Right atrium auricular region (tissue), 2 donors: ENCODE results near the gene USB1. TPM values are rescaled to one million over a fixed set of nuclear protein-coding genes. Genes with fewer than 3 reads are reported as not detected.
"Not testable (repeated sequence)": the region's sequence is repeated elsewhere in the genome, so short reads cannot be mapped to it uniquely, and the experiment has no call there.

Experiments
- DNase-seq: peaks from one replicate; pipeline ENCODE4 v3.0.0-alpha.2; 2019; ENCODE audit warnings: low spot score
- H3K27ac ChIP-seq, 2 donors: fragments of 200-600 bp; sonication (generic); 1 replicate in 1 of 2; 2 replicates in 1 of 2; pipeline ENCODE4 v1.5.1; 2016 to 2019
- H3K27me3 ChIP-seq, 2 donors: fragments of 200-600 bp; sonication (generic); one replicate each; pipeline versions ENCODE4 v1.5.1 to v1.6.0; 2017 to 2019
- H3K36me3 ChIP-seq: fragments of 200-600 bp; sonication (generic); one replicate; pipeline ENCODE4 v1.5.1; 2016
- H3K4me1 ChIP-seq, 2 donors: fragments of 200-600 bp; sonication (generic); one replicate each; pipeline versions ENCODE4 v1.5.1 to v1.6.0; 2017 to 2019
- H3K4me3 ChIP-seq, 2 donors: fragments of 200-600 bp; sonication (generic); 1 replicate in 1 of 2; 2 replicates in 1 of 2; pipeline ENCODE4 v1.5.1; 2017 to 2019; ENCODE audit warnings: mild to moderate bottlenecking in 1 of 2, moderate library complexity in 1 of 2
- H3K9me3 ChIP-seq, 2 donors: fragments of 200-600 bp; sonication (generic); one replicate each; pipeline ENCODE4 v1.5.1; 2019
- total RNA-seq, 2 donors: library from RNA; depleted of rRNA; stranded (reverse); fragments of >200 nt; gene quantifications; one replicate each; pipeline ENCODE4 v1.1.0, GENCODE V29; 2016
- TF ChIP-seq, protein P1 (sequence below), 2 donors: fragments of 200-600 bp; sonication (generic); IDR thresholded peaks; one replicate each; pipeline ENCODE4 v1.5.1; 2019; ENCODE audit warnings: antibody characterized with exemption in 2 of 2

The USB1 gene
- total RNA-seq, 2 donors from 2014 or later: 32.2 to 43.2 TPM

DNA sequence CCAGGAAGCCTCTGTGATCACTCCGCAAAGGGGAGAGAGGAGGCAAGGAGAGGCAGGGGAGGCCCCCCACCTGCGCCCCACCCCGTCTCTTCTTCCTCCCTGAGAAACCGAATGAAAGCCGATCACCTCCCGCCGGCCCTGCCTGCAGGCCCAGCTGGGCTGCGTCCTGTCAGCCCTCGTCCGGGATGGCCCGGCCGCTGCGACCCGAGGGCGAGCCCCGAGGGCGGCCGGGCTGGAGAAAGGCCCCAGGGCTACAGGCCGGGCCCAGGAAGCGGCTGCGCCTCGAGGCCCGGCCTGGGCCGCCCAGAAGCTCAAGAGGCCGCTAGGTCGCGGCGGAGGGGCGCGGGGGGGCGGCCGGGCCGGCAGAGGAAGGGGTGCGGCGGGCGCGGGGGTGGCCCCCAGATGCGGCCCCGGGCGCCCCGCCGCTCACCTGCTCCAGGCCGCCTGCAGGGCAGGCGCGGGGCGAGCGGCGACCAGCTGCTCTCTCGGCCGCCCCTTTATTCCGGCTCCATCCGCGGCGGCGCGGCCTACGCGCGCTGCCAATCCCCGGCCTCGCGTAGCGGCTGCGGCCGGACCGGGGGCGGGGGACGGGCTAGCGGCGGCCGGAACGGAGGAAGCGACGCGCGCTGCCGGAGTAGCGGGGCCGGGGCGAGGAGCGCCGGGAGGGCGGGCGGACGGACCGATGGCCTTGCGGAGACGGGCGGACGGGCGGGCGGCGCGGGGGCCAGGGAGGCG is 1.1 kb upstream of the USB1 start, which contains the start of gene ZNF319:
ZNF319 (minus strand) TSS at position 702 of the 735 bp plus-strand sequence. CDS start 2,407 bp downstream, outside the sequence.
- Histone ChIP-seq H3K27ac (peak within 1 kb of the TSS; percentile 87 to 94), H3K36me3 (peaks cover 30% of the 10 kb centered on the region), H3K4me3 (peak within 1 kb of the TSS; percentile 70 to 79), H3K4me1 (peaks cover 0 to 40% of the 10 kb centered on the region in 2 donors), H3K27me3 (no peaks in the 10 kb centered on the region), H3K9me3 (no peaks in the 10 kb centered on the region)
- DNase-seq: no peak
- TF ChIP-seq, protein P1, sequence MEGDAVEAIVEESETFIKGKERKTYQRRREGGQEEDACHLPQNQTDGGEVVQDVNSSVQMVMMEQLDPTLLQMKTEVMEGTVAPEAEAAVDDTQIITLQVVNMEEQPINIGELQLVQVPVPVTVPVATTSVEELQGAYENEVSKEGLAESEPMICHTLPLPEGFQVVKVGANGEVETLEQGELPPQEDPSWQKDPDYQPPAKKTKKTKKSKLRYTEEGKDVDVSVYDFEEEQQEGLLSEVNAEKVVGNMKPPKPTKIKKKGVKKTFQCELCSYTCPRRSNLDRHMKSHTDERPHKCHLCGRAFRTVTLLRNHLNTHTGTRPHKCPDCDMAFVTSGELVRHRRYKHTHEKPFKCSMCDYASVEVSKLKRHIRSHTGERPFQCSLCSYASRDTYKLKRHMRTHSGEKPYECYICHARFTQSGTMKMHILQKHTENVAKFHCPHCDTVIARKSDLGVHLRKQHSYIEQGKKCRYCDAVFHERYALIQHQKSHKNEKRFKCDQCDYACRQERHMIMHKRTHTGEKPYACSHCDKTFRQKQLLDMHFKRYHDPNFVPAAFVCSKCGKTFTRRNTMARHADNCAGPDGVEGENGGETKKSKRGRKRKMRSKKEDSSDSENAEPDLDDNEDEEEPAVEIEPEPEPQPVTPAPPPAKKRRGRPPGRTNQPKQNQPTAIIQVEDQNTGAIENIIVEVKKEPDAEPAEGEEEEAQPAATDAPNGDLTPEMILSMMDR (IDR thresholded peaks at IDR 0.05): no peak

DNA sequence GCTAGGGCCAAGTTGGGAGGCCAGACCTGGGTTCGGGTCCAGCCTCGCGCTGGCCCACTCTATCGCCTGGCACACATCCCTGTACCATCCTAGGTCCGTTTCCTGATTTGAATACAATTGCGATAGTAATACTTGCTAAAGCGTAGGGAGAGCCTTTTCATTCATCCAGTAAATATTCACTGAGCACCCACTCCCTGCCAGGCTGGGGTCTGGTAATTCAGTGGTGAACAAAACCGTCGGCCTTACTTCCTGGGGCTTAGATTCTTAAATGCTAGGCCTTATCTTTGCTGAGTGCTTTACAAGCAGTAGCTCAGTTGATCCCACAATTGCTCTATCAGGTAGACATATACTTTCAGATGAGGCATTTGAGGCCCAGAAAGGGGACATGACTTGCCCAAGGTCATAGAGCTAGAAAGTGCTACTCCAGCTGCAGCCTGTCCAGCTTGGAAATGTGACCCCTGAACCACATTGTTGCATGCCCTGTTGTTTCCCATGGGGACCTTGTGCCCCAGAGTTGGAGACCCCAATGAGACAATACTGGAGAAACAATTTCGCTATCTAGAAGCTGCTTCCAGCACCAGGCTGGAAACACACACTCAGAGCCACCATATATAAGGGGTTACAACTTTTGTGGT is 691 bp downstream of the USB1 start:
- Histone ChIP-seq H3K4me3 (peak overlapping the region; percentile 70 to 79), H3K4me1 (peaks cover 0 to 41% of the 10 kb centered on the region in 2 donors), H3K27ac (peak overlapping the region; percentile 87 to 94), H3K36me3 (peaks cover 16% of the 10 kb centered on the region), H3K9me3 (no peaks in the 10 kb centered on the region), H3K27me3 (no peaks in the 10 kb centered on the region)
- TF ChIP-seq, protein P1 (IDR thresholded peaks at IDR 0.05): no peak
- no peak for DNase-seq

DNA sequence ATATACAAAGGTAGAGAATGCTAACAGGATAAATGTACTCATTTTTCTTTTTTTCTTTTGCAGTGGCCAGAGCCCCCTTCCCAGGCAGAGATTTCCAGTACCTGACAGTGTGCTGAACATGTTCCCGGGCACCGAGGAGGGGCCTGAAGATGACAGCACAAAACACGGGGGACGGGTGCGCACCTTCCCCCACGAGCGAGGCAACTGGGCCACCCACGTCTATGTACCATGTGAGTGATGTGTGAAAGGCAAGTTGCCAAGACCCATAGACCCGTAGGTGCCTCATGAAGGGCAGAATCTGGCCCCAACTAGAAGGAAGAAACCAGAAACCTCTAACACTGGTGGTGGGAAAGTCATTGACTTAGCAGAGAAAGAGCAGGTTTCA is 1.2 kb downstream of the USB1 start:
- H3K27me3 ChIP-seq: no peaks in the 10 kb centered on the region
- TF ChIP-seq, protein P1 (IDR thresholded peaks at IDR 0.05): no peak
- H3K36me3 ChIP-seq: peaks cover 11% of the 10 kb centered on the region
- no peaks in the 10 kb centered on the region for H3K9me3 ChIP-seq
- no peak overlapping the region for H3K27ac ChIP-seq
- peaks cover 0 to 41% of the 10 kb centered on the region in 2 donors for H3K4me1 ChIP-seq
- no peak overlapping the region for H3K4me3 ChIP-seq
- DNase-seq: no peak

DNA sequence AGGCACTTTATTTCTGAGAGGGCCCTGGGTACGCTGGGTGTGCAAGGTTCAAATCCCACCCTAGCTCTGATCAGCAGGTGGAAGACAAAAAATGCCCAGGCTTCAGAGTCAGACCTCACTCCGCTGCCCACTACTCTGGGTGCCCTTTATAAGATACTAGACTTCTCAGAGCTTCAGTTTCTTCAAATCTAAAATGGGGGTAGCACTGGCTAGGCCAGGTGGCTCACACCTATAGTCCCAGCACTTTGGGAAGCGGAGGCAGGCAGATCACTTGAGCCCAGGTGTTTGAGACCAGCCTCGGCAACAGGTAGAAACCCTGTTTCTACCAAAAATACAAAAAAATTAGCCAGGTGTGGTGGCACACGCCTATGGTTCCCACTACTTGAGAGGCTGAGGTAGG is 1.7 kb downstream of the USB1 start:
- DNase-seq: no peak
- TF ChIP-seq, protein P1 (IDR thresholded peaks at IDR 0.05): no peak
- Histone ChIP-seq H3K4me3 (no peak overlapping the region), H3K9me3 (no peaks in the 10 kb centered on the region), H3K27me3 (no peaks in the 10 kb centered on the region), H3K4me1 (peaks cover 0 to 40% of the 10 kb centered on the region in 2 donors), H3K36me3 (peaks cover 6% of the 10 kb centered on the region), H3K27ac (no peak overlapping the region)

DNA sequence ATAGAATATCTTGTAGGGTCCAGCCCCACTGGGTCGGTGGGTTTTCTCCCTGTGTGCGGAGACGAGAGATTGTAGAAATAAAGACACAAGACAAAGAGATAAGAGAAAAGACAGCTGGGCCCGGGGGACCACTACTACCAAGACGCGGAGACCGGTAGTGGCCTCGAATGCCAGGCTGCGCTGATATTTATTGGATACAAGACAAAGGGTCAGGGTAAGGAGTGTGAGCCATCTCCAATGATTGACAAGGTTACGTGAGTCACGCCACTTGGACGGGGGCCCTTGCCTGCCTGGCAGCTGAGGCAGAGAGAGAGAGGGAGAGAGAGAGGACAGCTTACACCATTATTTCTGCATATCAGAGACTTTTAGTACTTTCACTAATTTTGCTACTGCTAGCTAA is 3.5 kb downstream of the USB1 start:
- peak overlapping the region; percentile 37 to 43 for H3K27ac ChIP-seq
- H3K4me1 ChIP-seq: peaks cover 0 to 22% of the 10 kb centered on the region in 2 donors

DNA sequence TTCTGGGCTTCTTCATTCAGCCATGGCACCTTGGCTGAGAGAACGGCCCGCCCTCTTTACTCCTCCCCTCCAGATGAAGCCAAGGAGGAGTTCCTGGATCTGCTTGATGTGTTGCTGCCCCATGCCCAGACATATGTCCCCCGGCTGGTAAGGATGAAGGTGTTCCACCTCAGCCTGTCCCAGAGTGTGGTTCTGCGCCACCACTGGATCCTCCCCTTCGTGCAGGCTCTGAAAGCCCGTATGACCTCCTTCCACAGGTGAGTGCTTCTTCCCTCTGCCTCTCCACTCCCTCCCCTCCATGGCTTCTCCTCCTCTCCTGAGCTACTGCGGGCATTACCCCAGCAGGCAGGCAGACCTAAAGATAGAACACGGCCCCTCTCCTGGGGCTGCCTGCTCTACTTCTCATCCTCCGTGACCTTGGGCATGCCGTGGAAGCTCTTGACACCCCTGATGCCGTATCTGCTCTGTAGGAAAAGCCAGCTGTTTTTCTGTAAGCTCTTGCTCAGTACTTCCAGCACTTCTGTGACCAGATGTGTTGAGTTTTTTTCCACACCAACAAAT is 8.7 kb downstream of the USB1 start:
- Histone ChIP-seq H3K4me1 (peaks cover 0 to 3% of the 10 kb centered on the region in 2 donors), H3K27me3 (no peaks in the 10 kb centered on the region), H3K36me3 (peaks cover 27% of the 10 kb centered on the region), H3K27ac (no peak overlapping the region), H3K4me3 (no peak overlapping the region), H3K9me3 (no peaks in the 10 kb centered on the region)
- no peak for DNase-seq
- TF ChIP-seq, protein P1 (IDR thresholded peaks at IDR 0.05): no peak

More for the DNA sequence above, 3.5 kb downstream of the USB1 start:
- not testable (repeated sequence) for H3K9me3 ChIP-seq, H3K36me3 ChIP-seq, H3K27me3 ChIP-seq, DNase-seq, H3K4me3 ChIP-seq
